Suprapubic skin (tissue), 4 donors: Measurements from ENCODE around the gene TMED6.

Source experiments
- CTCF ChIP-seq, 2 donors: fragments of 200-600 bp in 1 of 2; fragments of 450-650 bp in 1 of 2; sonication (generic) in 1 of 2; IDR thresholded peaks; one replicate each; pipeline ENCODE4 v1.5.1; 2016 to 2019; ENCODE audit warnings: antibody characterized with exemption in 2 of 2, mild to moderate bottlenecking in 1 of 2, moderate library complexity in 1 of 2
- EP300 ChIP-seq: sonication (generic); formaldehyde crosslinking; IDR thresholded peaks from one replicate; pipeline ENCODE4 v1.6.1; 2017; ENCODE audit warnings: antibody characterized with exemption
- POLR2AphosphoS5 ChIP-seq, 3 donors: sonication (generic); formaldehyde crosslinking; IDR thresholded peaks; one replicate each; pipeline ENCODE4 v1.6.1; 2017; ENCODE audit warnings: antibody characterized with exemption in 3 of 3

- TF ChIP-seq CTCF (IDR thresholded peaks at IDR 0.05) (no peak), EP300 (no peak), POLR2AphosphoS5 (IDR thresholded peaks at IDR 0.05) (no peak)
These were observed 38.1 kb downstream of the TMED6 start for GRCh38 chr16:69313469-69313868.
